IMR-90 (cell line): ENCODE results near the gene RERE. TPM values are rescaled to one million over a fixed set of nuclear protein-coding genes. Genes with fewer than 3 reads are reported as not detected.

Experiments
- ATAC-seq: fragments of 200-7000 bp; cut with Tn5 transposase; 2 replicates; pipeline ENCODE4 v1.9.1; 2020; ENCODE audit warnings: low read depth, mild to moderate bottlenecking, moderate library complexity
- BruUV-seq: library from RNA; stranded (reverse); fragments of 400-500 nt; replicated peaks from 2 replicates; lab custom pipeline; 2021; lab: Mats Ljungman, UMichigan
- CTCF ChIA-PET: fragments of 300-600 bp; formaldehyde crosslinking; extraction: SDS; loops from one replicate; lab custom pipeline; 2021; ENCODE audit warnings: antibody characterized with exemption; lab: Yijun Ruan, JAX
- POLR2A ChIA-PET: fragments of 300-600 bp; sonication (Branson Sonifier 250); formaldehyde crosslinking; loops from one replicate; lab custom pipeline; 2022; ENCODE audit warnings: antibody characterized with exemption; ENCODE audit not compliant: unreplicated experiment; lab: Charles Lee
- DNase-seq: peaks from one replicate; pipeline ENCODE4 v3.0.0; 2013
- H2AFZ ChIP-seq: replicated peaks from 2 replicates; pipeline ENCODE3; 2013; ENCODE audit warnings: low read length, mild to moderate bottlenecking; ENCODE audit not compliant: poor library complexity
- H2AK5ac ChIP-seq: 2 replicates; pipeline ENCODE4 v1.6.1; 2013; ENCODE audit warnings: low read depth, low read length, inconsistent platforms
- H2AK9ac ChIP-seq: replicated peaks from 2 replicates; pipeline ENCODE3; 2013; ENCODE audit warnings: mild to moderate bottlenecking, low read depth, low read length, moderate library complexity; ENCODE audit not compliant: poor library complexity
- H2BK120ac ChIP-seq: 2 replicates; pipeline ENCODE4 v1.6.1; 2013; ENCODE audit warnings: low read depth, low read length, inconsistent platforms
- H2BK15ac ChIP-seq: 3 replicates; pipeline ENCODE4 v1.6.1; 2013; ENCODE audit warnings: low read depth, low read length, inconsistent platforms
- H2BK20ac ChIP-seq: 2 replicates; pipeline ENCODE4 v1.6.1; 2013; ENCODE audit warnings: low read depth, mild to moderate bottlenecking, inconsistent platforms, low read length, moderate library complexity
- H2BK5ac ChIP-seq: 2 replicates; pipeline ENCODE4 v1.6.1; 2013; ENCODE audit warnings: mild to moderate bottlenecking, low read depth, low read length, inconsistent platforms; ENCODE audit not compliant: poor library complexity, severe bottlenecking
- H3K14ac ChIP-seq: replicated peaks from 2 replicates; pipeline ENCODE4 v1.6.1; 2013; ENCODE audit warnings: low read depth, low read length, inconsistent platforms
- H3K18ac ChIP-seq: 2 replicates; pipeline ENCODE4 v1.6.1; 2013; ENCODE audit warnings: low read depth, low read length, control low read depth
- H3K23ac ChIP-seq: 2 replicates; pipeline ENCODE4 v1.6.1; 2013; ENCODE audit warnings: low read depth, low read length, inconsistent platforms
- H3K27ac ChIP-seq: 2 replicates; pipeline ENCODE4 v1.5.1; 2013; ENCODE audit warnings: mild to moderate bottlenecking, control low read depth, low read length; ENCODE audit not compliant: insufficient read depth
- H3K27me3 ChIP-seq: 2 replicates; pipeline ENCODE4 v1.6.1; 2013; ENCODE audit warnings: low read length; ENCODE audit not compliant: control insufficient read depth, insufficient read depth
- H3K36me3 ChIP-seq: 2 replicates; pipeline ENCODE4 v1.6.1; 2013; ENCODE audit warnings: low read length, mixed read lengths; ENCODE audit not compliant: control insufficient read depth, insufficient read depth
- H3K4ac ChIP-seq: 2 replicates; pipeline ENCODE4 v1.6.1; 2013; ENCODE audit warnings: low read depth, low read length, inconsistent platforms
- H3K4me1 ChIP-seq: 2 replicates; pipeline ENCODE4 v1.6.1; 2013; ENCODE audit warnings: low read length, mixed read lengths; ENCODE audit not compliant: control insufficient read depth, insufficient read depth
- H3K4me2 ChIP-seq: 2 replicates; pipeline ENCODE4 v1.6.1; 2013; ENCODE audit warnings: low read depth, mild to moderate bottlenecking, control low read depth, low read length, moderate library complexity
- H3K4me3 ChIP-seq: 2 replicates; pipeline ENCODE4 v1.5.1; 2013; ENCODE audit warnings: low read depth, mild to moderate bottlenecking, control low read depth, low read length, moderate library complexity; ENCODE audit not compliant: insufficient read depth
- H3K56ac ChIP-seq: 2 replicates; pipeline ENCODE4 v1.6.1; 2013; ENCODE audit warnings: low read length, inconsistent platforms; ENCODE audit not compliant: insufficient read depth; ENCODE audit errors: extremely low read depth
- H3K79me1 ChIP-seq, 2 experiments: 2 replicates each; pipeline ENCODE4 v1.6.1; 2013; ENCODE audit warnings: low read length in 2 of 2, inconsistent platforms in 1 of 2, low read depth in 1 of 2
- H3K9ac ChIP-seq: 2 replicates; pipeline ENCODE4 v1.6.1; 2013; ENCODE audit warnings: low read depth, low read length, control low read depth
- H3K9me1 ChIP-seq: 2 replicates; pipeline ENCODE4 v1.6.1; 2013; ENCODE audit warnings: low read length, inconsistent platforms; ENCODE audit not compliant: insufficient read depth
- H3K9me3 ChIP-seq: 2 replicates; pipeline ENCODE4 v1.6.1; 2013; ENCODE audit warnings: low read length; ENCODE audit not compliant: control insufficient read depth, insufficient read depth
- H4K20me1 ChIP-seq: 2 replicates; pipeline ENCODE4 v1.6.1; 2013; ENCODE audit warnings: low read length, inconsistent platforms; ENCODE audit not compliant: insufficient read depth
- H4K5ac ChIP-seq: 2 replicates; pipeline ENCODE4 v1.6.1; 2013; ENCODE audit warnings: mild to moderate bottlenecking, low read depth, low read length, control low read depth
- H4K8ac ChIP-seq, 2 experiments: 2 replicates each; pipeline ENCODE4 v1.6.1; 2013; ENCODE audit warnings: low read depth in 2 of 2, low read length in 2 of 2, control low read depth in 1 of 2, inconsistent platforms in 1 of 2
- H4K91ac ChIP-seq: 2 replicates; pipeline ENCODE4 v1.6.1; 2013; ENCODE audit warnings: low read depth, low read length, inconsistent platforms; ENCODE audit not compliant: insufficient read depth
- CEBPB ChIP-seq: IDR thresholded peaks from 2 replicates; pipeline ENCODE4 v1.6.1; 2012; ENCODE audit warnings: low read depth, low read length, improper control_type of control experiment
- CHD1 ChIP-seq: IDR thresholded peaks from 2 replicates; pipeline ENCODE4 v1.6.1; 2012; ENCODE audit warnings: low read depth, low read length, improper control_type of control experiment
- CTCF ChIP-seq: conservative IDR thresholded peaks from 2 replicates; pipeline ENCODE4 v1.5.1; 2012; ENCODE audit warnings: mild to moderate bottlenecking, low read depth, low read length, improper control_type of control experiment
- FOS ChIP-seq: fragments of 150-350 bp; IDR thresholded peaks from 2 replicates; pipeline ENCODE4 v1.6.1; 2016; ENCODE audit warnings: low read depth, low read length
- MAFK ChIP-seq: IDR thresholded peaks from 2 replicates; pipeline ENCODE4 v1.6.1; 2012; ENCODE audit warnings: low read depth, low read length, improper control_type of control experiment
- NFE2L2 ChIP-seq: fragments of 150-350 bp; IDR thresholded peaks from 2 replicates; pipeline ENCODE4 v1.6.1; 2016; ENCODE audit warnings: low read depth, mild to moderate bottlenecking, low read length
- POLR2A ChIP-seq: IDR thresholded peaks from 2 replicates; pipeline ENCODE4 v1.6.1; 2012; ENCODE audit warnings: mild to moderate bottlenecking, low read depth, low read length
- RAD21 ChIP-seq: IDR thresholded peaks from 2 replicates; pipeline ENCODE4 v1.6.1; 2012; ENCODE audit warnings: low read length, improper control_type of control experiment
- RCOR1 ChIP-seq: IDR thresholded peaks from 2 replicates; pipeline ENCODE4 v1.6.1; 2012; ENCODE audit warnings: mild to moderate bottlenecking, low read length, improper control_type of control experiment; ENCODE audit not compliant: insufficient replicate concordance
- SMC3 ChIP-seq: fragments of 150-350 bp; IDR thresholded peaks from 2 replicates; pipeline ENCODE4 v1.6.1; 2016; ENCODE audit warnings: low read depth, mild to moderate bottlenecking, antibody characterized with exemption, low read length, moderate library complexity
- WGBS, 2 experiments: methylation state at CpG; one replicate each; pipeline versions ENCODE4 v1.1.5 to v1.1.7; 2013; ENCODE audit warnings: missing lambda C conversion rate in 2 of 2; ENCODE audit not compliant: insufficient read length in 1 of 2; ENCODE audit errors: extremely low coverage in 2 of 2; 5-methylcytosine and 5-hydroxymethylcytosine counted together
- dilution Hi-C: fragments of 300-500 bp; cut with HindIII; formaldehyde crosslinking; loops from one replicate; pipeline ENCODE4 v1.14.3; 2018; ENCODE audit warnings: low sequenced_read_pairs; ENCODE audit not compliant: unreplicated experiment
- in situ Hi-C: fragments of 300-500 bp; cut with MboI; formaldehyde crosslinking; loops from 3 replicates; pipeline ENCODE4 v1.14.3; 2019; ENCODE audit warnings: low sequenced_read_pairs, inconsistent platforms, mixed read lengths
- intact Hi-C: fragments of 100-400 bp; cut with micrococcal nuclease; formaldehyde crosslinking; loops from 2 replicates; pipeline ENCODE4 v1.10.0; 2022
- polyA plus RNA-seq, 3 experiments: library from polyadenylated mRNA; depleted of rRNA; stranded (reverse); fragments of >200 nt; gene quantifications; 2 replicates each; pipeline ENCODE4 v1.2.3, GENCODE V29; 2012; ENCODE audit warnings: low replicate concordance in 1 of 3
- total RNA-seq: library from RNA; depleted of rRNA; stranded (reverse); fragments of >200 nt; gene quantifications from 2 replicates; pipeline ENCODE4 v1.2.3, GENCODE V29; 2012

Gene RERE
- total and polyA plus RNA-seq, 2 of the 4 experiments (the other 2 are of a cell fraction), result 11.5 to 25.1 TPM

GRCh38 chr1:8350914-8351684 is 466.3 kb downstream of the RERE start:
- Histone ChIP-seq H2BK120ac (no peak overlapping the region), H4K8ac (peak overlapping the region in 1 of 2 experiments; percentile 52; a peak in 1 of 4 replicates), H2BK15ac (no peak overlapping the region), H3K36me3 (peaks cover 34% of the 10 kb centered on the region), H3K27ac (no peak overlapping the region), H3K18ac (no peak overlapping the region), H3K27me3 (no peaks in the 10 kb centered on the region), H3K9ac (no peak overlapping the region), H2AK5ac (0 out of 2 replicates have a peak overlapping the region, but pooled peaks have one; percentile 53), H2BK20ac (no peak overlapping the region), H3K56ac (no peak overlapping the region), H3K4ac (peak overlapping the region; percentile 17; the same call in 1 of the 2 replicates), H3K14ac (no peak overlapping the region), H3K79me1 (peaks cover 6 to 27% of the 10 kb centered on the region in 2 experiments; a peak in 3 of 4 replicates), H3K4me3 (no peak overlapping the region), H4K5ac (no peak overlapping the region), H3K9me1 (peaks cover 3% of the 10 kb centered on the region; the same call in 1 of the 2 replicates), H3K23ac (no peak overlapping the region), H4K91ac (no peak overlapping the region; the same call in 1 of the 2 replicates), H3K4me1 (peaks cover 13% of the 10 kb centered on the region), H2AK9ac (peak overlapping the region; percentile 77), H4K20me1 (peaks cover 12% of the 10 kb centered on the region; the same call in 1 of the 2 replicates), H2AFZ (peak overlapping the region; percentile 19), H3K9me3 (no peaks in the 10 kb centered on the region), H2BK5ac (no peak overlapping the region), H3K4me2 (no peak overlapping the region)
- in situ Hi-C loops, result loop anchor here (5.0 kb wide), 1 partner anchor 374 kb away; no protein-coding TSS in a partner anchor
- intact Hi-C loops, result no loop called here
- ATAC-seq (no peak), DNase-seq (no peak)
- ChIA-PET CTCF (interaction anchor here (0.6 kb wide), 1 partner anchor 188 kb away, joined by 3 read pairs; no protein-coding TSS in a partner anchor), POLR2A (no interaction called here)
- no TSS peak for BruUV-seq
- WGBS, 2 experiments, result 90% methylated on average over 22 of the region's 24 CpGs; no CpG with 5 or more reads in 1 of the 2 experiments
- no peak for TF ChIP-seq POLR2A
- TF ChIP-seq RAD21, result no peak
- no peak for TF ChIP-seq SMC3
- TF ChIP-seq CHD1, result no peak
- no peak for TF ChIP-seq NFE2L2
- TF ChIP-seq MAFK, result no peak
- TF ChIP-seq RCOR1, result no peak
- TF ChIP-seq CEBPB, result no peak
- TF ChIP-seq FOS, result no peak
- TF ChIP-seq CTCF, result no peak
- dilution Hi-C loops, result no loop called here
